CD4-positive, alpha-beta T cell (primary cell): ENCODE measurements around the gene NCK2. TPM values are rescaled to one million over a fixed set of nuclear protein-coding genes. Genes with fewer than 3 reads are reported as not detected.

Experiments
- ATAC-seq: fragments of 200-7000 bp; cut with Tn5 transposase; one replicate; pipeline ENCODE4 v1.10.0; 2022; ENCODE audit warnings: mild to moderate bottlenecking; ENCODE audit not compliant: poor library complexity
- CTCF ChIA-PET: fragments of 350-600 bp; sonication (Branson Sonifier 250); formaldehyde crosslinking; loops from one replicate; lab custom pipeline; 2021; ENCODE audit warnings: antibody characterized with exemption, inconsistent platforms; lab: Charles Lee
- POLR2A ChIA-PET: fragments of 350-600 bp; sonication (Branson Sonifier 250); formaldehyde crosslinking; loops from one replicate; lab custom pipeline; 2021; ENCODE audit warnings: antibody characterized with exemption, inconsistent platforms; lab: Charles Lee
- DNase-seq, 14 experiments: peaks; one replicate each; pipeline ENCODE4 v3.0.0-alpha.2; 2013 to 2020; ENCODE audit warnings: mixed read lengths in 2 of 14
- H3K27ac ChIP-seq, 2 donors: one replicate each; pipeline versions ENCODE4 v1.5.1 to v1.7.0; 2013; ENCODE audit warnings: low read length in 2 of 2, low read depth in 1 of 2, mild to moderate bottlenecking in 1 of 2
- H3K27me3 ChIP-seq, 2 experiments: 1 replicate in 1 of 2; 2 replicates in 1 of 2; pipeline versions ENCODE4 v1.6.1 to v1.7.0; 2013; ENCODE audit warnings: low read length in 2 of 2, control low read depth in 1 of 2, mild to moderate bottlenecking in 1 of 2, moderate library complexity in 1 of 2; ENCODE audit not compliant: insufficient read depth in 2 of 2, control insufficient read depth in 1 of 2
- H3K36me3 ChIP-seq: one replicate; pipeline ENCODE4 v1.6.1; 2013; ENCODE audit warnings: low read length, control low read depth; ENCODE audit not compliant: insufficient read depth
- H3K4me1 ChIP-seq: one replicate; pipeline ENCODE4 v1.6.1; 2013; ENCODE audit warnings: low read length, control low read depth; ENCODE audit not compliant: insufficient read depth
- H3K4me3 ChIP-seq: one replicate; pipeline ENCODE4 v1.5.1; 2013; ENCODE audit warnings: mild to moderate bottlenecking, low read length, moderate library complexity
- H3K9me3 ChIP-seq, 2 experiments: 1 replicate in 1 of 2; 2 replicates in 1 of 2; pipeline versions ENCODE4 v1.6.1 to v1.7.0; 2013; ENCODE audit warnings: low read length in 2 of 2, mild to moderate bottlenecking in 2 of 2, control low read depth in 1 of 2, moderate library complexity in 1 of 2; ENCODE audit not compliant: control insufficient read depth in 1 of 2, insufficient read depth in 1 of 2
- H3K27ac Mint-ChIP-seq: one replicate; pipeline ENCODE4 v1.8.0; 2020; ENCODE audit warnings: mixed read lengths
- H3K27me3 Mint-ChIP-seq: one replicate; pipeline ENCODE4 v1.8.0; 2021; ENCODE audit warnings: mixed read lengths
- H3K36me3 Mint-ChIP-seq: one replicate; pipeline ENCODE4 v1.8.0; 2021; ENCODE audit warnings: low read depth, mixed read lengths
- H3K4me1 Mint-ChIP-seq: one replicate; pipeline ENCODE4 v1.8.0; 2021; ENCODE audit warnings: low read depth, mixed read lengths
- H3K4me3 Mint-ChIP-seq: one replicate; pipeline ENCODE4 v1.8.0; 2020; ENCODE audit warnings: mild to moderate bottlenecking, mixed read lengths
- H3K9me3 Mint-ChIP-seq: one replicate; pipeline ENCODE4 v1.8.0; 2020; ENCODE audit warnings: mixed read lengths
- CTCF ChIP-seq: fragments of 200-600 bp; IDR thresholded peaks from one replicate; pipeline ENCODE4 v1.8.0; 2022; ENCODE audit warnings: antibody characterized with exemption, mild to moderate bottlenecking
- intact Hi-C, 2 experiments: fragments of 100-400 bp; cut with DNase I in 1 of 2; cut with micrococcal nuclease in 1 of 2; formaldehyde crosslinking; loops; one replicate each; pipeline versions ENCODE4 v1.15.1 to v1.9.0; 2023 to 2025; cut with DNase I, micrococcal nuclease
- total RNA-seq, 174 experiments: library from RNA in 2 of 174; stranded (reverse) in 2 of 174; gene quantifications; one replicate each; pipeline ENCODE4 v1.2.3 and lab custom pipeline; 2021 to 2026

The NCK2 gene
- total RNA-seq, 2 experiments from 2014 or later, result 92.1 to 92.3 TPM

GRCh38 chr2:105723431-105723830, 21.3 kb upstream of the NCK2 start:
- peaks cover 5 to 6% of the 10 kb centered on the region in 2 experiments for H3K9me3 ChIP-seq
- no peaks in the 10 kb centered on the region for H3K27me3 ChIP-seq
- CTCF ChIA-PET, result interaction anchor here (1.0 kb wide), 1 partner anchor 381 kb away, joined by 3 read pairs; no protein-coding TSS in a partner anchor
- no peak for TF ChIP-seq CTCF
- no peaks in the 10 kb centered on the region for H3K4me1 ChIP-seq
- no peaks in the 10 kb centered on the region for H3K36me3 ChIP-seq
- Mint-ChIP-seq H3K27me3 (no peaks in the 10 kb centered on the region), H3K36me3 (no peaks in the 10 kb centered on the region), H3K27ac (no peak overlapping the region), H3K9me3 (no peaks in the 10 kb centered on the region), H3K4me3 (no peak overlapping the region), H3K4me1 (no peaks in the 10 kb centered on the region)
- ATAC-seq, result no peak
- no peak overlapping the region for H3K27ac ChIP-seq
- intact Hi-C loops, result no loop called here
- DNase-seq, result no peak
- no peak overlapping the region for H3K4me3 ChIP-seq
- POLR2A ChIA-PET, result interaction anchor here (0.5 to 0.8 kb wide), 2 partner anchors 9 to 437 kb away, joined by 3 read pairs; no protein-coding TSS in a partner anchor

GRCh38 chr2:105725388-105725787, 19.3 kb upstream of the NCK2 start:
- Mint-ChIP-seq H3K4me3 (no peak overlapping the region), H3K27ac (no peak overlapping the region), H3K9me3 (no peaks in the 10 kb centered on the region), H3K4me1 (no peaks in the 10 kb centered on the region), H3K36me3 (no peaks in the 10 kb centered on the region), H3K27me3 (no peaks in the 10 kb centered on the region)
- POLR2A ChIA-PET, result no interaction called here
- no peaks in the 10 kb centered on the region for H3K4me1 ChIP-seq
- H3K27me3 ChIP-seq, result no peaks in the 10 kb centered on the region
- no peak overlapping the region for H3K4me3 ChIP-seq
- H3K36me3 ChIP-seq, result no peaks in the 10 kb centered on the region
- ATAC-seq, result no peak
- CTCF ChIA-PET, result interaction anchor here (1.3 kb wide), 1 partner anchor 13 kb away, joined by 3 read pairs; no protein-coding TSS in a partner anchor
- no peak for DNase-seq
- H3K27ac ChIP-seq, result no peak overlapping the region
- no peak for TF ChIP-seq CTCF
- peaks cover 5 to 6% of the 10 kb centered on the region in 2 experiments for H3K9me3 ChIP-seq
- intact Hi-C loops, result no loop called here

GRCh38 chr2:105730170-105730569, 14.5 kb upstream of the NCK2 start:
- intact Hi-C loops, result no loop called here
- CTCF ChIA-PET, result no interaction called here
- H3K4me3 ChIP-seq, result no peak overlapping the region
- H3K36me3 ChIP-seq, result no peaks in the 10 kb centered on the region
- H3K27me3 ChIP-seq, result no peaks in the 10 kb centered on the region
- POLR2A ChIA-PET, result interaction anchor here (0.7 to 1.3 kb wide), 2 partner anchors 16 to 365 kb away, joined by 3 read pairs; no protein-coding TSS in a partner anchor
- H3K4me1 Mint-ChIP-seq, result peaks cover 25% of the 10 kb centered on the region
- H3K4me3 Mint-ChIP-seq, result no peak overlapping the region
- no peaks in the 10 kb centered on the region for H3K9me3 Mint-ChIP-seq
- DNase-seq (no peak), ATAC-seq (no peak)
- no peak overlapping the region for H3K27ac Mint-ChIP-seq
- no peaks in the 10 kb centered on the region for H3K36me3 Mint-ChIP-seq
- H3K27me3 Mint-ChIP-seq, result no peaks in the 10 kb centered on the region
- peaks cover 18% of the 10 kb centered on the region for H3K4me1 ChIP-seq
- H3K9me3 ChIP-seq, result peaks cover 5 to 6% of the 10 kb centered on the region in 2 experiments
- H3K27ac ChIP-seq, result no peak overlapping the region
- TF ChIP-seq CTCF, result no peak
